H9 (cell line): ENCODE measurements around the gene DHX30. TPM values are rescaled to one million over a fixed set of nuclear protein-coding genes. Genes with fewer than 3 reads are reported as not detected.

Experiments used
- DNase-seq: peaks from one replicate; pipeline ENCODE4 v3.0.0-alpha.2; 2017
- H2AFZ ChIP-seq: one replicate; pipeline ENCODE4 v1.6.1; 2013; ENCODE audit warnings: mild to moderate bottlenecking, low read length, control low read depth, moderate library complexity
- H2AK5ac ChIP-seq: 2 replicates; pipeline ENCODE4 v1.6.1; 2013; ENCODE audit warnings: low read length, control low read depth, mixed read lengths; ENCODE audit not compliant: insufficient read length
- H2BK120ac ChIP-seq: one replicate; pipeline ENCODE4 v1.6.1; 2013; ENCODE audit warnings: low read depth, mild to moderate bottlenecking, low read length, control low read depth, inconsistent platforms; ENCODE audit not compliant: poor library complexity, severe bottlenecking
- H2BK12ac ChIP-seq: 2 replicates; pipeline ENCODE4 v1.6.1; 2013; ENCODE audit warnings: low read length, control low read depth, mixed read lengths, low read depth; ENCODE audit not compliant: insufficient read length
- H2BK15ac ChIP-seq: 2 replicates; pipeline ENCODE4 v1.6.1; 2013; ENCODE audit warnings: low read depth, low read length, control low read depth
- H2BK20ac ChIP-seq: one replicate; pipeline ENCODE4 v1.6.1; 2013; ENCODE audit warnings: low read depth, mild to moderate bottlenecking, low read length, control low read depth, inconsistent platforms; ENCODE audit not compliant: poor library complexity, severe bottlenecking
- H2BK5ac ChIP-seq: 2 replicates; pipeline ENCODE4 v1.6.1; 2013; ENCODE audit warnings: low read length, control low read depth, mixed read lengths; ENCODE audit not compliant: insufficient read length
- H3K14ac ChIP-seq: 2 replicates; pipeline ENCODE4 v1.6.1; 2013; ENCODE audit warnings: low read length, control low read depth; ENCODE audit not compliant: insufficient read depth
- H3K18ac ChIP-seq: 2 replicates; pipeline ENCODE4 v1.6.1; 2013; ENCODE audit warnings: low read depth, mild to moderate bottlenecking, mixed read lengths, low read length, control low read depth; ENCODE audit not compliant: insufficient read length
- H3K23ac ChIP-seq: 2 replicates; pipeline ENCODE4 v1.6.1; 2013; ENCODE audit warnings: low read length, control low read depth, mixed read lengths, low read depth; ENCODE audit not compliant: insufficient read length
- H3K23me2 ChIP-seq: 2 replicates; pipeline ENCODE4 v1.6.1; 2013; ENCODE audit warnings: low read depth, mild to moderate bottlenecking, mixed read lengths, low read length, control low read depth; ENCODE audit not compliant: insufficient read length, poor library complexity, severe bottlenecking
- H3K27ac ChIP-seq: 2 replicates; pipeline ENCODE4 v1.5.1; 2013; ENCODE audit warnings: low read length, control low read depth, mixed read lengths, low read depth; ENCODE audit not compliant: insufficient read length
- H3K27me3 ChIP-seq: 2 replicates; pipeline ENCODE4 v1.6.1; 2013; ENCODE audit warnings: low read length, control low read depth, inconsistent platforms; ENCODE audit not compliant: insufficient read depth
- H3K4ac ChIP-seq: 2 replicates; pipeline ENCODE4 v1.6.1; 2013; ENCODE audit warnings: low read depth, mild to moderate bottlenecking, control low read depth, inconsistent platforms, low read length, moderate library complexity
- H3K4me1 ChIP-seq: 2 replicates; pipeline ENCODE4 v1.6.1; 2013; ENCODE audit warnings: low read length, control low read depth, inconsistent platforms; ENCODE audit not compliant: insufficient read depth
- H3K4me2 ChIP-seq: 2 replicates; pipeline ENCODE4 v1.6.1; 2013; ENCODE audit warnings: low read length, control low read depth, mixed read lengths; ENCODE audit not compliant: insufficient read length, insufficient read depth
- H3K56ac ChIP-seq: 2 replicates; pipeline ENCODE4 v1.6.1; 2013; ENCODE audit warnings: low read depth, mild to moderate bottlenecking, mixed read lengths, low read length, control low read depth; ENCODE audit not compliant: insufficient read length
- H3K79me1 ChIP-seq: 2 replicates; pipeline ENCODE4 v1.6.1; 2013; ENCODE audit warnings: low read depth, mild to moderate bottlenecking, moderate library complexity, low read length, control low read depth, inconsistent platforms; ENCODE audit not compliant: insufficient read depth, poor library complexity, severe bottlenecking
- H3K79me2 ChIP-seq: 2 replicates; pipeline ENCODE4 v1.6.1; 2013; ENCODE audit warnings: low read length, control low read depth, inconsistent platforms; ENCODE audit not compliant: insufficient read depth
- H3K9ac ChIP-seq: 2 replicates; pipeline ENCODE4 v1.6.1; 2013; ENCODE audit warnings: low read length, control low read depth, mixed read lengths; ENCODE audit not compliant: insufficient read length; ENCODE audit errors: extremely low read depth
- H3K9me3 ChIP-seq: one replicate; pipeline ENCODE4 v1.6.1; 2013; ENCODE audit warnings: low read depth, low read length, inconsistent platforms; ENCODE audit not compliant: control insufficient read depth
- H3T11ph ChIP-seq: one replicate; pipeline ENCODE4 v1.6.1; 2013; ENCODE audit warnings: mild to moderate bottlenecking, low read length, control low read depth, inconsistent platforms
- H4K20me1 ChIP-seq: one replicate; pipeline ENCODE4 v1.6.1; 2013; ENCODE audit not compliant: control insufficient read depth, insufficient read length, insufficient read depth
- H4K5ac ChIP-seq: 2 replicates; pipeline ENCODE4 v1.6.1; 2013; ENCODE audit warnings: low read depth, mild to moderate bottlenecking, mixed read lengths, low read length, control low read depth; ENCODE audit not compliant: insufficient read length
- H4K8ac ChIP-seq: replicated peaks from 2 replicates; pipeline ENCODE4 v1.6.1; 2013; ENCODE audit warnings: low read length, control low read depth, mixed read lengths, low read depth; ENCODE audit not compliant: insufficient read length
- H4K91ac ChIP-seq: 2 replicates; pipeline ENCODE4 v1.6.1; 2013; ENCODE audit warnings: low read depth, mild to moderate bottlenecking, moderate library complexity, mixed read lengths, low read length, control low read depth; ENCODE audit not compliant: insufficient read length
- H3K27ac Mint-ChIP-seq, 3 experiments: 2 replicates in 2 of 3; 3 replicates in 1 of 3; pipeline ENCODE4 v1.8.0; 2020 to 2021; ENCODE audit warnings: mixed read lengths in 3 of 3, mild to moderate bottlenecking in 1 of 3, moderate library complexity in 1 of 3
- H3K27me3 Mint-ChIP-seq: 2 replicates; pipeline ENCODE4 v1.8.0; 2021; ENCODE audit warnings: low read depth, mild to moderate bottlenecking, moderate library complexity, mixed read lengths
- H3K36me3 Mint-ChIP-seq, 3 experiments: 2 replicates in 2 of 3; 3 replicates in 1 of 3; pipeline ENCODE4 v1.8.0; 2020 to 2021; ENCODE audit warnings: low read depth in 3 of 3, mixed read lengths in 3 of 3; ENCODE audit not compliant: insufficient read depth in 1 of 3
- H3K4me1 Mint-ChIP-seq, 2 experiments: 2 replicates each; pipeline ENCODE4 v1.8.0; 2020; ENCODE audit warnings: mixed read lengths in 2 of 2
- H3K4me3 Mint-ChIP-seq, 2 experiments: 2 replicates in 1 of 2; 3 replicates in 1 of 2; pipeline ENCODE4 v1.8.0; 2020 to 2021; ENCODE audit warnings: mild to moderate bottlenecking in 2 of 2, mixed read lengths in 2 of 2, moderate library complexity in 1 of 2
- H3K9me3 Mint-ChIP-seq, 2 experiments: 2 replicates in 1 of 2; 3 replicates in 1 of 2; pipeline ENCODE4 v1.8.0; 2020; ENCODE audit warnings: mild to moderate bottlenecking in 2 of 2, mixed read lengths in 2 of 2, moderate library complexity in 1 of 2
- CTCF ChIP-seq: fragments of 200-600 bp; sonication (generic); conservative IDR thresholded peaks from 3 replicates; pipeline ENCODE4 v1.8.0; 2021; ENCODE audit warnings: antibody characterized with exemption, mild to moderate bottlenecking
- WGBS: extraction: QIAGEN DNeasy Blood & Tissue Kit; methylation state at CpG from one replicate; pipeline ENCODE4 v1.1.7; 2013; ENCODE audit warnings: missing lambda C conversion rate, low lambda C conversion rate, mixed read lengths; ENCODE audit not compliant: insufficient read length; ENCODE audit errors: extremely low coverage; 5-methylcytosine and 5-hydroxymethylcytosine counted together
- total RNA-seq: library from RNA; stranded (reverse); gene quantifications from 2 replicates; pipeline ENCODE4 v1.2.1, GENCODE V29; 2021

The DHX30 gene
- total RNA-seq, 1 experiment from 2014 or later = 107 TPM

GRCh38 chr3:47874913-47875312 is 72.0 kb downstream of the DHX30 start:
- no peaks in the 10 kb centered on the region for H3K27me3 ChIP-seq
- H3K4ac ChIP-seq = no peak overlapping the region
- peak overlapping the region in 2 of 3 experiments; percentile 30 to 52; a peak in 3 of 7 replicates for H3K27ac Mint-ChIP-seq
- no peak overlapping the region for H2BK12ac ChIP-seq
- no peak overlapping the region for H2BK120ac ChIP-seq
- no peak overlapping the region for H3K4me3 Mint-ChIP-seq
- H3K9me3 ChIP-seq = no peaks in the 10 kb centered on the region
- no peak overlapping the region for H3K27ac ChIP-seq
- no peak overlapping the region for H2AFZ ChIP-seq
- no peak overlapping the region for H2BK5ac ChIP-seq
- WGBS = no CpG with 5 or more reads among the region's 1 CpG
- DNase-seq = no peak
- H4K20me1 ChIP-seq = no peaks in the 10 kb centered on the region
- no peak overlapping the region for H3K56ac ChIP-seq
- no peak overlapping the region for H4K5ac ChIP-seq
- no peaks in the 10 kb centered on the region for H3K23me2 ChIP-seq
- no peak for TF ChIP-seq CTCF
- H3K4me1 ChIP-seq = no peaks in the 10 kb centered on the region
- no peaks in the 10 kb centered on the region for H3K79me2 ChIP-seq
- H3K18ac ChIP-seq = no peak overlapping the region
- H3K79me1 ChIP-seq = no peaks in the 10 kb centered on the region
- H3K4me2 ChIP-seq = no peak overlapping the region
- H3K23ac ChIP-seq = no peak overlapping the region
- H3T11ph ChIP-seq = no peak overlapping the region
- H4K91ac ChIP-seq = no peak overlapping the region
- no peak overlapping the region for H2AK5ac ChIP-seq
- H3K4me1 Mint-ChIP-seq = peaks cover 11 to 14% of the 10 kb centered on the region in 2 experiments
- H3K9me3 Mint-ChIP-seq = no peaks in the 10 kb centered on the region
- H3K27me3 Mint-ChIP-seq = no peaks in the 10 kb centered on the region
- peaks cover 22 to 47% (median 31%) of the 10 kb centered on the region in 3 experiments; a peak in 6 of 7 replicates for H3K36me3 Mint-ChIP-seq
- no peak overlapping the region for H2BK20ac ChIP-seq
- no peak overlapping the region for H3K14ac ChIP-seq
- H2BK15ac ChIP-seq = no peak overlapping the region
- H3K9ac ChIP-seq = no peak overlapping the region
- no peak overlapping the region for H4K8ac ChIP-seq
